HEK293 (cell line): ENCODE measurements around the gene NDUFA3.

Source experiments
- CTCF ChIA-PET: fragments of 350-600 bp; formaldehyde crosslinking; extraction: SDS; loops from one replicate; lab custom pipeline; 2021; ENCODE audit warnings: antibody characterized with exemption; lab: Yijun Ruan, JAX
- POLR2A ChIA-PET: fragments of 300-600 bp; formaldehyde crosslinking; extraction: SDS; loops from one replicate; lab custom pipeline; 2020; ENCODE audit warnings: antibody characterized with exemption, inconsistent platforms; lab: Yijun Ruan, JAX
- H3K27ac ChIP-seq: fragments of 200-500 bp; sonication (Bioruptor generic); 2 replicates; pipeline ENCODE4 v1.5.1; 2014; ENCODE audit warnings: low read depth, low read length, control low read depth, inconsistent platforms; ENCODE audit errors: extremely low read depth
- H3K36me3 ChIP-seq, 2 experiments: fragments of 200-500 bp in 1 of 2; sonication (Bioruptor generic) in 1 of 2; 1 replicate in 1 of 2; 2 replicates in 1 of 2; pipeline ENCODE4 v1.5.1; 2014 to 2017; ENCODE audit warnings: inconsistent platforms in 2 of 2, low read length in 2 of 2; ENCODE audit not compliant: control insufficient read depth in 2 of 2, insufficient read depth in 1 of 2
- H3K4me1 ChIP-seq: fragments of 200-500 bp; sonication (Bioruptor generic); 2 replicates; pipeline ENCODE4 v1.5.1; 2014; ENCODE audit warnings: mild to moderate bottlenecking, low read length, inconsistent platforms; ENCODE audit not compliant: control insufficient read depth, insufficient read depth
- H3K4me3 ChIP-seq: 2 replicates; pipeline ENCODE4 v1.5.1; 2011; ENCODE audit warnings: low read depth, mild to moderate bottlenecking, control low read depth, low read length, moderate library complexity
- H3K9me3 ChIP-seq: fragments of 200-500 bp; sonication (Bioruptor generic); 2 replicates; pipeline ENCODE4 v1.5.1; 2014; ENCODE audit warnings: low read depth, low read length, inconsistent platforms; ENCODE audit not compliant: control insufficient read depth, insufficient read depth
- AEBP2 ChIP-seq: fragments of 450-650 bp; formaldehyde crosslinking; IDR thresholded peaks from 2 replicates; pipeline ENCODE4 v1.5.1; 2016; ENCODE audit warnings: missing biosample characterization, missing genetic modification characterization, borderline replicate concordance
- FEZF1 ChIP-seq: fragments of 450-650 bp; formaldehyde crosslinking; IDR thresholded peaks from 2 replicates; pipeline ENCODE4 v1.5.1; 2016; ENCODE audit warnings: missing biosample characterization, missing genetic modification characterization
- HOXC10 ChIP-seq: sonication (generic); formaldehyde crosslinking; IDR thresholded peaks from 2 replicates; pipeline ENCODE4 v1.8.1; 2023; ENCODE audit warnings: mild to moderate bottlenecking, missing genetic modification reagents
- PATZ1 ChIP-seq: fragments of 450-650 bp; formaldehyde crosslinking; IDR thresholded peaks from 2 replicates; pipeline ENCODE4 v1.5.1; 2016; ENCODE audit warnings: missing biosample characterization, missing genetic modification characterization
- PBX3 ChIP-seq: sonication (generic); formaldehyde crosslinking; IDR thresholded peaks from 2 replicates; pipeline ENCODE4 v1.8.1; 2022; ENCODE audit warnings: mild to moderate bottlenecking, moderate library complexity, missing genetic modification reagents
- PRDM1 ChIP-seq: fragments of 450-650 bp; formaldehyde crosslinking; IDR thresholded peaks from 2 replicates; pipeline ENCODE4; 2016; ENCODE audit warnings: missing biosample characterization, missing genetic modification characterization
- ZBTB17 ChIP-seq: fragments of 450-650 bp; formaldehyde crosslinking; IDR thresholded peaks from 2 replicates; pipeline ENCODE4 v1.5.1; 2016; ENCODE audit warnings: missing biosample characterization, missing genetic modification characterization
- ZFP69B ChIP-seq: fragments of 450-650 bp; formaldehyde crosslinking; IDR thresholded peaks from 2 replicates; pipeline ENCODE4 v1.5.1; 2016; ENCODE audit warnings: missing biosample characterization, missing genetic modification characterization
- ZNF121 ChIP-seq: fragments of 450-650 bp; formaldehyde crosslinking; IDR thresholded peaks from 2 replicates; pipeline ENCODE4 v1.5.1; 2016; ENCODE audit warnings: missing biosample characterization, missing genetic modification characterization
- ZNF133 ChIP-seq: fragments of 450-650 bp; formaldehyde crosslinking; IDR thresholded peaks from 2 replicates; pipeline ENCODE4 v1.5.1; 2016; ENCODE audit warnings: missing biosample characterization, missing genetic modification characterization
- ZNF221 ChIP-seq: fragments of 450-650 bp; formaldehyde crosslinking; IDR thresholded peaks from 2 replicates; pipeline ENCODE4 v1.5.1; 2017; ENCODE audit warnings: missing biosample characterization, missing genetic modification characterization, borderline replicate concordance
- ZNF266 ChIP-seq: fragments of 450-650 bp; formaldehyde crosslinking; IDR thresholded peaks from 2 replicates; pipeline ENCODE4 v1.5.1; 2016; ENCODE audit warnings: missing biosample characterization, missing genetic modification characterization, low read depth
- ZNF302 ChIP-seq: fragments of 450-650 bp; formaldehyde crosslinking; IDR thresholded peaks from 2 replicates; pipeline ENCODE4 v1.5.1; 2016; ENCODE audit warnings: missing biosample characterization, missing genetic modification characterization, low read depth
- ZNF311 ChIP-seq: fragments of 450-650 bp; formaldehyde crosslinking; IDR thresholded peaks from 2 replicates; pipeline ENCODE4 v1.5.1; 2017; ENCODE audit warnings: missing biosample characterization, missing genetic modification characterization, borderline replicate concordance
- ZNF350 ChIP-seq: fragments of 450-650 bp; formaldehyde crosslinking; IDR thresholded peaks from 2 replicates; pipeline ENCODE4 v1.5.0; 2017; ENCODE audit warnings: missing biosample characterization, mild to moderate bottlenecking, missing genetic modification characterization
- ZNF404 ChIP-seq: fragments of 450-650 bp; formaldehyde crosslinking; IDR thresholded peaks from 2 replicates; pipeline ENCODE4 v1.5.1; 2017; ENCODE audit warnings: missing biosample characterization, missing genetic modification characterization
- ZNF416 ChIP-seq: fragments of 450-650 bp; formaldehyde crosslinking; IDR thresholded peaks from 2 replicates; pipeline ENCODE4 v1.5.1; 2016; ENCODE audit warnings: missing biosample characterization, missing genetic modification characterization
- ZNF513 ChIP-seq: fragments of 450-650 bp; IDR thresholded peaks from 2 replicates; pipeline ENCODE4 v1.5.1; 2018; ENCODE audit warnings: missing biosample characterization, missing genetic modification characterization
- ZNF544 ChIP-seq: fragments of 450-650 bp; formaldehyde crosslinking; IDR thresholded peaks from 2 replicates; pipeline ENCODE4 v1.5.0; 2017; ENCODE audit warnings: missing biosample characterization, missing genetic modification characterization
- ZNF558 ChIP-seq: fragments of 450-650 bp; formaldehyde crosslinking; IDR thresholded peaks from 2 replicates; pipeline ENCODE4 v1.5.1; 2016; ENCODE audit warnings: missing biosample characterization, missing genetic modification characterization
- ZNF580 ChIP-seq: fragments of 450-650 bp; formaldehyde crosslinking; IDR thresholded peaks from 2 replicates; pipeline ENCODE4 v1.5.1; 2016; ENCODE audit warnings: missing biosample characterization, missing genetic modification characterization
- ZNF658 ChIP-seq: fragments of 450-650 bp; formaldehyde crosslinking; IDR thresholded peaks from 2 replicates; pipeline ENCODE4; 2016; ENCODE audit warnings: missing biosample characterization, missing genetic modification characterization
- ZNF677 ChIP-seq: fragments of 450-650 bp; IDR thresholded peaks from 2 replicates; pipeline ENCODE4 v1.5.0; 2018; ENCODE audit warnings: missing biosample characterization, mild to moderate bottlenecking, missing genetic modification characterization, moderate library complexity
- ZNF768 ChIP-seq: fragments of 450-650 bp; formaldehyde crosslinking; IDR thresholded peaks from 2 replicates; pipeline ENCODE4 v1.5.1; 2018; ENCODE audit warnings: missing biosample characterization, mild to moderate bottlenecking, missing genetic modification characterization
- ZNF777 ChIP-seq: fragments of 450-650 bp; formaldehyde crosslinking; IDR thresholded peaks from 2 replicates; pipeline ENCODE4 v1.5.1; 2017; ENCODE audit warnings: missing biosample characterization, missing genetic modification characterization, borderline replicate concordance
- ZNF785 ChIP-seq: fragments of 450-650 bp; formaldehyde crosslinking; IDR thresholded peaks from 2 replicates; pipeline ENCODE4 v1.5.1; 2016; ENCODE audit warnings: missing biosample characterization, missing genetic modification characterization
- ZSCAN4 ChIP-seq: fragments of 450-650 bp; formaldehyde crosslinking; IDR thresholded peaks from 2 replicates; pipeline ENCODE4 v1.5.1; 2017; ENCODE audit warnings: missing biosample characterization, missing genetic modification characterization

The NDUFA3 gene

GRCh38 chr19:54084410-54084809, 18.2 kb upstream of the NDUFA3 start:
- H3K36me3 ChIP-seq, result no peaks in the 10 kb centered on the region
- CTCF ChIA-PET, result no interaction called here

GRCh38 chr19:54094426-54095000, 8.1 kb upstream of the NDUFA3 start:
- ChIA-PET POLR2A (interaction anchor here (0.6 kb wide), 1 partner anchor 292 kb away, joined by 3 read pairs; no protein-coding TSS in a partner anchor), CTCF (interaction anchor here (0.7 to 0.9 kb wide), 2 partner anchors 7 to 8 kb away, joined by 3 to 4 read pairs; no protein-coding TSS in a partner anchor)
- H3K27ac ChIP-seq, result no peak overlapping the region
- H3K4me3 ChIP-seq, result no peak overlapping the region
- H3K9me3 ChIP-seq, result no peaks in the 10 kb centered on the region
- no peaks in the 10 kb centered on the region for H3K4me1 ChIP-seq
- no peaks in the 10 kb centered on the region for H3K36me3 ChIP-seq
- TF ChIP-seq ZNF133 (no peak), ZBTB17 (tag by site-specific recombination) (no peak), ZNF513 (tag by site-specific recombination) (no peak), ZNF768 (tag by site-specific recombination) (no peak), ZNF416 (no peak), PBX3 (no peak), ZNF677 (tag by site-specific recombination) (no peak), ZNF544 (tag by site-specific recombination) (no peak), ZSCAN4 (no peak), ZNF404 (tag by site-specific recombination) (no peak), ZNF350 (tag by site-specific recombination) (no peak), ZNF121 (tag by site-specific recombination) (no peak)

More at GRCh38 chr19:54084410-54084809, 18.2 kb upstream of the NDUFA3 start:
- Histone ChIP-seq H3K9me3 (no peaks in the 10 kb centered on the region; the same call in 1 of the 2 replicates), H3K27ac (no peak overlapping the region), H3K4me1 (no peaks in the 10 kb centered on the region), H3K4me3 (no peak overlapping the region)
- POLR2A ChIA-PET, result no interaction called here
- TF ChIP-seq ZNF302 (tag by site-specific recombination), result no peak
- no peak for TF ChIP-seq HOXC10 (CRISPR knock-in tag)
- no peak for TF ChIP-seq PATZ1
- TF ChIP-seq ZNF221 (tag by site-specific recombination), result no peak
- TF ChIP-seq ZNF558 (tag by site-specific recombination), result no peak
- TF ChIP-seq AEBP2 (tag by site-specific recombination), result no peak
- TF ChIP-seq ZFP69B (tag by site-specific recombination), result no peak
- no peak for TF ChIP-seq ZNF658 (tag by site-specific recombination)
- no peak for TF ChIP-seq ZNF580 (tag by site-specific recombination)
- no peak for TF ChIP-seq ZNF544 (tag by site-specific recombination)
- no peak for TF ChIP-seq ZSCAN4
- no peak for TF ChIP-seq ZNF777 (tag by site-specific recombination)
- TF ChIP-seq PRDM1, result no peak
- TF ChIP-seq ZNF311 (tag by site-specific recombination), result no peak
- TF ChIP-seq ZNF266 (tag by site-specific recombination), result no peak
- no peak for TF ChIP-seq FEZF1 (tag by site-specific recombination)
- no peak for TF ChIP-seq ZNF785
